SK-N-SH treated with all-trans-retinoic acid at 6 μM for 48 hours (cell line): ENCODE data around the gene F2RL2.

ENCODE experiments used
- ESRRG ChIP-seq: fragments of 250-450 bp; sonication (Bioruptor Pico); IDR thresholded peaks from 2 replicates; pipeline ENCODE4 v1.6.1; 2021; ENCODE audit warnings: mild to moderate bottlenecking
- RARB ChIP-seq: fragments of 250-450 bp; sonication (Bioruptor Pico); IDR thresholded peaks from 2 replicates; pipeline ENCODE4 v1.8.0; 2021; ENCODE audit warnings: mild to moderate bottlenecking, moderate library complexity
- TCF4 ChIP-seq: fragments of 250-450 bp; sonication (Bioruptor Pico); IDR thresholded peaks from 2 replicates; pipeline ENCODE4 v1.8.0; 2021; ENCODE audit warnings: mild to moderate bottlenecking, moderate library complexity, borderline replicate concordance
- TOX ChIP-seq: fragments of 250-450 bp; sonication (Bioruptor Pico); IDR thresholded peaks from 2 replicates; pipeline ENCODE4 v1.8.0; 2021; ENCODE audit warnings: mild to moderate bottlenecking, moderate library complexity, borderline replicate concordance
- ZFP3 ChIP-seq: fragments of 250-450 bp; sonication (Bioruptor Pico); IDR thresholded peaks from 2 replicates; pipeline ENCODE4 v1.5.0; 2020; ENCODE audit warnings: mild to moderate bottlenecking, moderate library complexity
- ZFP30 ChIP-seq: fragments of 450-650 bp; formaldehyde crosslinking; IDR thresholded peaks from 2 replicates; pipeline ENCODE4 v1.5.0; 2022; ENCODE audit warnings: mild to moderate bottlenecking, moderate library complexity
- ZNF565 ChIP-seq: fragments of 450-650 bp; formaldehyde crosslinking; conservative IDR thresholded peaks from 2 replicates; pipeline ENCODE4 v1.5.0; 2020; ENCODE audit warnings: low read depth, mild to moderate bottlenecking, moderate library complexity
- ZNF8 ChIP-seq: fragments of 450-650 bp; formaldehyde crosslinking; IDR thresholded peaks from 2 replicates; pipeline ENCODE4 v1.5.0; 2020; ENCODE audit warnings: mild to moderate bottlenecking, moderate library complexity
- TF ChIP-seq, protein P1 (sequence below): fragments of 250-450 bp; sonication (Bioruptor Pico); IDR thresholded peaks from 2 replicates; pipeline ENCODE4 v1.8.0; 2020; ENCODE audit warnings: mild to moderate bottlenecking, moderate library complexity, borderline replicate concordance
- TF ChIP-seq, protein P2 (sequence below): fragments of 250-450 bp; sonication (Bioruptor Pico); IDR thresholded peaks from 2 replicates; pipeline ENCODE4 v1.5.1; 2020; ENCODE audit warnings: low read depth, mild to moderate bottlenecking, moderate library complexity

DNA sequence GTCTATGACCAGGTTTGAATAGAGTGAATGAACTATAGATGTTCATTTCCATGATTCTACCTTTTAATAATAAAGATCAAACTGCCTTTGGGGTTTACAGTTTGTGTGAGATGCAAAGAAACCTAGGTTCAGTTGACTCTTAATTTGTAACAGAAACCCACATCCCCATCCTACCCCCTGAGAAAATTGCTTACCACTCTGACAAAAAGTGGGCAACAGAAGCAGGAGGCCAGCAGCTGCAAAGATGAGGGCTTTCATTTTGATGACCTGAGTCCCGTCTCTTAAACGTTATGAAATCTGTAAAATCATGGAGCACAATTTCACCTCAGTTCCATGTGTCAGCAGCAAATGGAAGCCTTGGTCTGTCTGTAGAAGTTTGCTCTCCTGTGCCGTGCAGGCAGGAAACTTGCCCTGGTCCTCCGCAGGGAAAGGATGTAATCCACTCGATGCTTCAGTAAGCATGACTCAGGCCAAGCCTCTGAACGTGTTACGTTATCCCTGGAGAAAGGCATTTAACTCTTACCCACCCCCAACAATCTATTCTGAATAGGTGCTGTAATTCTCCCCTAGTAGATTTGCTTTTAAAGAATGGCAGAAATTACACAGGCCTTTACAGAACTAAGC lies at the start of gene F2RL2:
- no peak for TF ChIP-seq RARB (CRISPR knock-in tag)
- TF ChIP-seq ZNF8 (CRISPR knock-in tag) = no peak
- TF ChIP-seq ZFP30 (CRISPR knock-in tag) = no peak
- TF ChIP-seq TCF4 = no peak
- TF ChIP-seq, protein P1, sequence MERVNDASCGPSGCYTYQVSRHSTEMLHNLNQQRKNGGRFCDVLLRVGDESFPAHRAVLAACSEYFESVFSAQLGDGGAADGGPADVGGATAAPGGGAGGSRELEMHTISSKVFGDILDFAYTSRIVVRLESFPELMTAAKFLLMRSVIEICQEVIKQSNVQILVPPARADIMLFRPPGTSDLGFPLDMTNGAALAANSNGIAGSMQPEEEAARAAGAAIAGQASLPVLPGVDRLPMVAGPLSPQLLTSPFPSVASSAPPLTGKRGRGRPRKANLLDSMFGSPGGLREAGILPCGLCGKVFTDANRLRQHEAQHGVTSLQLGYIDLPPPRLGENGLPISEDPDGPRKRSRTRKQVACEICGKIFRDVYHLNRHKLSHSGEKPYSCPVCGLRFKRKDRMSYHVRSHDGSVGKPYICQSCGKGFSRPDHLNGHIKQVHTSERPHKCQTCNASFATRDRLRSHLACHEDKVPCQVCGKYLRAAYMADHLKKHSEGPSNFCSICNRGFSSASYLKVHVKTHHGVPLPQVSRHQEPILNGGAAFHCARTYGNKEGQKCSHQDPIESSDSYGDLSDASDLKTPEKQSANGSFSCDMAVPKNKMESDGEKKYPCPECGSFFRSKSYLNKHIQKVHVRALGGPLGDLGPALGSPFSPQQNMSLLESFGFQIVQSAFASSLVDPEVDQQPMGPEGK (CRISPR knock-in tag) = no peak
- no peak for TF ChIP-seq ZNF565 (CRISPR knock-in tag)
- no peak for TF ChIP-seq TOX (CRISPR knock-in tag)
- no peak for TF ChIP-seq ZFP3 (CRISPR knock-in tag)
- TF ChIP-seq, protein P2, sequence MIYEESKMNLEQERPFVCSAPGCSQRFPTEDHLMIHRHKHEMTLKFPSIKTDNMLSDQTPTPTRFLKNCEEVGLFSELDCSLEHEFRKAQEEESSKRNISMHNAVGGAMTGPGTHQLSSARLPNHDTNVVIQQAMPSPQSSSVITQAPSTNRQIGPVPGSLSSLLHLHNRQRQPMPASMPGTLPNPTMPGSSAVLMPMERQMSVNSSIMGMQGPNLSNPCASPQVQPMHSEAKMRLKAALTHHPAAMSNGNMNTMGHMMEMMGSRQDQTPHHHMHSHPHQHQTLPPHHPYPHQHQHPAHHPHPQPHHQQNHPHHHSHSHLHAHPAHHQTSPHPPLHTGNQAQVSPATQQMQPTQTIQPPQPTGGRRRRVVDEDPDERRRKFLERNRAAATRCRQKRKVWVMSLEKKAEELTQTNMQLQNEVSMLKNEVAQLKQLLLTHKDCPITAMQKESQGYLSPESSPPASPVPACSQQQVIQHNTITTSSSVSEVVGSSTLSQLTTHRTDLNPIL (CRISPR knock-in tag) = no peak
- no peak for TF ChIP-seq ESRRG (CRISPR knock-in tag)
